HG03442 (cell line): Measurements from ENCODE around the gene RAPGEF4.
"Not testable (repeated sequence)": the region's sequence is repeated elsewhere in the genome, so short reads cannot be mapped to it uniquely, and the experiment has no call there.

Experiments used
- ATAC-seq: cut with Tn5 transposase; IDR thresholded peaks from one replicate; pipeline ENCODE4 v1.9.1; 2021; ENCODE audit warnings: mild to moderate bottlenecking, moderate library complexity; ENCODE audit not compliant: unreplicated experiment

RAPGEF4 gene

DNA sequence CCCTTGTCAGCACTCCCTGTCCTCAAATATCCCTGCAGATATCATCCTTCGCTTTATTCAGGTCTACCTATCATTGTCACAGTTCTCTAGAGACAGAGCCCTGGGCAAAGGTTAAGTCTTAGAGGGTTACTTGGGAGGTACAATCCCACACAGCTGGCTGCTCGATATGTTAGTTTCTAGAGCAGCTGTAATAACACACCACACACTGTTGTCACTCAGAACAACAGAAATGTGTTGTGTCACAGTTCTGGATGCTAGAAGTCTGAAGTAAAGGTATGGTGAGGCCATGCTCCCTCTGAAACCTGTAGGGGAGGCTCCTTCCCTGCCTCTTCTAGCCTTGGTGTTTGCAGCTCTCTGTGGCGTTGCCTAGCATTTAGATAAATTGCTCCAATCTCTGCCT is 9.9 kb upstream of the RAPGEF4 start:
- no peak for ATAC-seq

DNA sequence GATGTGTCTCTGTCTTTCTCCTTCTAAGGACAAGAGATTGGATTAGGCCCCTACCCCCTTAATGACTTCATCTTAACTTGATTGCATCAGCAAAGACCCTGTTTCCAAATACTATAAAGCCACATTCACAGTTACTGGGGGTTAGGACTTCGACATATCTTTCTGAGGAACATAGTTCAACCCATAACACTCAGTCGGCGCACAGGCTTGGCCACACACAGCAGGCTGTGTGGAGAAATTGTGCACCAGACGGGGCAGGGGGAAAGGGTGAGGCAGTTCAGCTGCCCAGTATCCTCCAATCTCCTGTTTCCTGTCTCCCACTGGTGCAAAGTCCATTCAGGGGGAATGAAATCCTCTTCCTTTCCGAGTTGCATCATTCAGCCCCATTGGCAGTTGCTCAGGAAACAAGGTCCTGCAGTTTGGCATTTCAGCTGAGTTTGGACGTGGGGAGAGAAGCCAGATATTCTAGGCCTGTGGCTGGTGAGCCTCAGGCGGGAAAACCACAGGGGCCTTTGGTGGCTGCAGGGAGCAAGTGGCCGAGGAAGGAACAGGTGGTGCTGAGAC is 9.4 kb upstream of the RAPGEF4 start:
- no peak for ATAC-seq

DNA sequence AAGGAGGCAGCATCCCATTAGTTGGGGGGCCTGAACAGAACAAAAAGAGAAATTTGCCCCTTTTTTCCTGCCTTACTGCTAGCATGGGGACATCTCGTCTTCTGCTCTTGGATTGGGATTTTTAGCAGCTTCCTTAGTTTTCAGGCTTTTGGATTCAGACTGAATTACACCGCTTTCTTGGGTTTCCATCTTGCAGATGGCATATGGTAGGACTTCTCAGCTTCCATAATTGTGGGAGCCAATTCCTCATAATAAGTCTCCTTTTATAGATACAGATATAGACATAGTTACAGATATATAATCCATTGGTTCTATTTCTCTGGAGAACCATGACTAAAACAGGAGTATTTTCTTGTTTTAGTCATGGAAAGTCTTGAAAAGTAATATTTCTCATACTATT is 5.2 kb upstream of the RAPGEF4 start:
- no peak for ATAC-seq

DNA sequence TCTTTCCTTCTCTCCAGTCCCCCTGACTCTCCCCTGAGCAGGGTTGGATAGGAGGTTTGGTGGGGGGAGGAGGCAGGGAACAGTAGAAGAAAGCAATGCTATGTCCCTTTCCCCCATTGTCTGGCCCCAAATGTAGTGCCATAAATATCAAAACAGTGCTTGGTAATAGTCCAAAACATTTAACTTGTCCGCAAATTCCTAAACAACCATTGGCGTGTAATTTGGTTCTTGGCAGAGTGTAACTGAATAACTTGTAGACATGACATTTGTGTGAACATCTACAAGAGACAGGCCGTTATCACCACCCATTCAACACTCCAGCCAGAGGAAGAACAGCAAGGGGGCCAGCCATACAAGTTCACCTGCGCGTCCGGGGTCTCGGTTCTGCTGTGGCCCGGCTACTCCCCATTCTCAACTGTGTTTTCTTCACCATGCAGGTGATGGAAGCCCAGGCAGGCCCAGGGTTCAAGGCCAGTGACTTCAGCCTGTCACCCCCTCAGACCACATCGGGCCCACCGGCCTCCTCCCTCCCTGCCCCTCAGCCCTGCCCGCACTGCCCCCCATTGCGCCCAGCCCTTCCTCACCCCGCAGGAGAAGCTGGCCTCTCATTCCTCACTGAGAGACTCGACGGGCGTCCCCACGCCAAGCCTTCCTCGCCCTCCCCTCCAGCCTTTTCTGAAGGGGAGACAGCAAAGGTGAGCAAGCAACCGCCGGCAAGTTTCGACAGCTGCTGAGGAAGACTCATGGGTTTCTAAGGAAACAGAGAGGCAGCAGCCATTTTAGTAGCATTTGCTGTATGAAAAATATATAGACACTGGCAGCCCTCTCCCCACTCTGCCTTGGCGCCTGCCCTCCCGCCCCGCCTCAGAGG is 699 bp upstream of the RAPGEF4 start:
- ATAC-seq: no peak

DNA sequence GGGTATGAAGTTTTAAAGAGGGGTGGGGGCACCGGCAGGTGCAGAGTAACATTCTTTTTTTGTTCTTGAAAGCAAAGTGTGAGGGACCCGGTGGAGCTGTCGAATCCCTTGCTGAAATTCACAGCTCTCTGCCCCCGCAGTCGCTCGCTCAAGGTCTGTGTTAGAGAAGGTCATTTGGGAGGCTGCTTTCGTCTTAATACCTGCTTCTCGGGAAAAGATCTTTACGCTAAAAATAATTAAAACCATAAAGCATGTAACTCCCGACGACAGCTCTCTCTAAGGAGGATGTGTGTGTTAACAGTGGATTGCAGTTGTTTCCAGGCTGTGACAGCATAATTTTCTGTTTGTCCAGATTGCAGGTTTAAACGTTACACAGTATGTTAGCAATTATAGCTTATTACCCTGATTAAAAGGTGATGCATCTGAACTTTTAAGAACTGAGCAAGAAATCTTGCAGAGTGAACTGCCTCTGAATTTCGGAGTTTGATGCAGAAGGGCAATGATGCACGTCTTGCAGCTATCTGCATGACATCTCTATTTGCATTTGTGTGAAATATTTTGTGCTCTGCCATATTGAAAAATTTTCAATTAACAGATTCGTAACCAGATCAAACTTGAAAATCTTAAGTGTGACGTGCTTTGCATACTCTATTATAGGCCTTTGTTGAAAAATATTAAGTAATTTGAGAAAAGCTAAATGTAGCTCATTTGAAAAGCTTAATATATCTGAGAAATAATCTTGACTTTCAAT is 954 bp downstream of the RAPGEF4 start:
- ATAC-seq: no peak

DNA sequence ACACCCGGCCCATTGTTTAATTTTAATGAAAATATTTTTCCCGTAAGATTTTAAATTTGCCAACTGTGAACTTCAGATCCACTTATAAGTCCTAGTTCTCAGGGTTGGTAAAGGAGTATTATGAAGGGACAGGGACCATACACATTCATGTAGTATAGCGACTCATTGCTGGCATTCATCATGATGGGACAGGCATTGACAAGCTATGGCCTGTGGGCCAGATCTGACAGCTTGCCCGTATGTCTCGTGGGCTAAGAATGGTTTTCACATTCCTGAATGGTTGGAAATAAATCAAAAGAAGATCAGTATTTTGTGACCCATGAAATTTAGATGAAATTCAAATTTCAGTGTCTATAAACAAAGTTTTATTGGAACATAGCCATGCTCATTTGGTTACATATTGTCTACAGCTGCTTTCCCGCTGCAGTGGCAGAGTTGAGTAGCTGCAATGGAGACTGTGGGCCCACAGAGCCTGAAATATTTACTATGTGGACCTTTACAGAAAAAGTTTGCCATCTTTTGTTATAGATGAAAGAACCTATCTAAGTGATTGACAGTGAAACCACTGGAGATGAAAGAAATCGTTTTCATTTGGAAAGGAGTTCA is 4.1 kb downstream of the RAPGEF4 start:
- ATAC-seq: no peak

DNA sequence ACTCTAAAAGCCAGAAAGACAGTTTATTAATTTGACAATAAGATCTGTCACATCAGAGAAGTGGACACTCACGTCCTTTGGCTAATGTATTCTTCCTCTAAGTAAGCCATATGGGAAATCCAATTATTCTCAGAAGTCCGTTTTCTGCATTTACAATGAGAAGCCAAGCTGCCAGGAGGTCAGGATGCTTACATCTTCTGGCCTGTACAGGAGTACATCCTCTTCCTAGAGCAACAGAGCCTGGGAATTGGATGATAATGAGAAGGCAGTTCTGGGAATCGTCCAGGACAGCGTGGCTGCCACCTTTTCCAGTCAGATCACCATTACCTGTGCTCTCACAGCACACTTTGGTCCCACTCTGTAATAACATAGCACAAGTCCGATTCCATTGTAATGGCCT is 5.2 kb downstream of the RAPGEF4 start:
- no peak for ATAC-seq

DNA sequence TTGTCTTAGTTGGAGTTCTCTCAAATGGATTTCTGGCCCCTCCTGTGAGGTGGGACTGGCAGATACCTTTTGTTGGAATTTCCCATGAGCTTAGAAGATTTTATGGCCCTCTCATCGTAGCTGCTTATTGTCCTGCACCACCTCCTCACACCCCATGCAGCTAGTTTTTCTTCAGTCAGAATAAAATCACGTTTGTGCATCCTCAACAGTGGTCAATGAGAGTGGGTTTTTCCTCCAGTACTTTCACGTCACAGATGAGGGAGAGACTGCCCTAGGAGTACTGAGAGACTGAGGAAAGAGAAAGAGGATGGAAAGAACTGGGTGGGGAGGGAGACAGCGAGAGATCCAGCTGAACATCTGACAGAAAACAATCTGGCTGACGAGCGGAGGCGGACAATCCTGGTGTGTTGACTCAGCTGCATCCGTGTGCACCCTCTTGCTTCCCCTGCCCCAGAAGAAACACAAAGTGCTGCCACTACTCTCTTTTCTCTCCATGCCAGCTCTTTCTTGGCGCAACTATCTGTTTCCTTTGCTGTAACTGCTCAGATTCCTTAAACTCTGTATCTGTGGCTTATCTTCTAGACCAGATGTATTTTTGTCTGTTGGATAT is 7.4 kb downstream of the RAPGEF4 start:
- ATAC-seq: no peak

DNA sequence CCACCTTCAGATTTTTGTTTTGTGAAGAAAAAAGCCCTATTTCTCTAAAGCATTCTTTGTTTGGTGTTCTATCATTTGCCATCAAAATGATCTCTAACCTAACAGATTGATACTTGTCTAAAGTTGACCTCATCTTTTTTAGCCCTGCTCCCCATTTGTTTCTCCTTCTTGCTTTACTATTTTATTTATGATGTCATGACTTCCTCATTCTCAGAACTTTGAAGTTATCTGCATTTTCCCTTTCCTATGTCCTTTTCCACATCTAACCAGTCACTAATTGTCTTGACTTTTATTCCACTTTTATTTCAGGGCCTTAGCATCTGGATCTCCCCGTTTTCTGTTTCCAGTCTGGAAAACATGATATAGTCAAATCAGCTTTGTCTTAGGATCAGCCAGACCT is 8.3 kb downstream of the RAPGEF4 start:
- ATAC-seq: no peak

DNA sequence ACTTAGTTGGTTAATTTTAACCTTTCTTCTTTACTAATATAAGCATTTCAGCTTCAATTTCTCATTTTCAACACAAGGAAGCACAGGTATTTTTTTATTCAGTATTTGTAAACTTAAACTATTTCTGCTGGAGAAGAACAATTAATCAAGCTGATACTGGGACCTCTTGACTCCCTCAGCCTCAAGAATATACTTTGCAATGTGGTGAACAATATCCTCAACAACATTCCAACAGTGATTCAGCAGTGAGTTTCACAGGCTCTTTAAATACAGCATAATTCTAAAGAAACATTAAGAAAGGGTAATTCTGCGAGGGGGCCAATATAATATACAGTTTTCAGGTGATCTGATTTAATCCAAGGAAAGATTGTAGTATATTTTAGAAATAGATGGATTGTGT is 10.0 kb downstream of the RAPGEF4 start:
- ATAC-seq: no peak

DNA sequence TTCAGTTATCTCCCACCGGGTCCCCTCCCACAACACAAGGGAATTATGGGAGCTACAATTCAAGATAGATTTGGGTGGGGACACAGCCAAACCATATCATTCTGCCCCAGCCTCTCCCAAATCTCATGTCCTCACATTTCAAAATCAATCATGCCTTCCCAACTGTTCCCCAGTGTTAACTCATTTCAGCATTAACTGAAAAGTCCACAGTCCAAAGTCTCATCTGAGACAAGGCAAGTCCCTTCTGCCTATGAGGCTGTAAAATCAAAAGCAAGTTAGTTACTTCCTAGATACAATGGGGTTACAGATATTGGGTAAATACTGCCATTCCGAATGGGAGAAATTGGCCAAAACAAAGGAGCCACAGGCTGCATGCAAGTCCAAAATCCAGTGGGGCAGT is 12.9 kb downstream of the RAPGEF4 start:
- ATAC-seq: not testable (repeated sequence)

DNA sequence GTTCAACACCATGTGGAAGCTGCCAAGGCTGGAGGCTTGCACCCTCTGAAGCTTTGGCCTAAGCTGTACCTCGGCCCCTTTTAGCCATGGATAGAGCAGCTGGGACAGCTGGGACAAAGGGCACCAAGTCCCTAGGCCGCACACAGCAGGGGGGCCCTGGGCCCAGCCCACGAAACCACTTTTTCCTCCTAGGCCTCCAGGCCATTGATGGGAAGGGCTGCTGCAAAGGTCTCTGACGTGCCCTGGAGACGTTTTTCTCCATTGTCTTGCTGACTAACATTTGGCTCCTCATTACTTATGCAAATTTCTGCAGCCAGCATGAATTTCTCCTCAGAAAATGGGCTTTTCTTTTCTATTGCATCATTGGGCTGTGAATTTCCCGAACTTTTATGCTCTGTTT is 13.7 kb downstream of the RAPGEF4 start:
- no peak for ATAC-seq

DNA sequence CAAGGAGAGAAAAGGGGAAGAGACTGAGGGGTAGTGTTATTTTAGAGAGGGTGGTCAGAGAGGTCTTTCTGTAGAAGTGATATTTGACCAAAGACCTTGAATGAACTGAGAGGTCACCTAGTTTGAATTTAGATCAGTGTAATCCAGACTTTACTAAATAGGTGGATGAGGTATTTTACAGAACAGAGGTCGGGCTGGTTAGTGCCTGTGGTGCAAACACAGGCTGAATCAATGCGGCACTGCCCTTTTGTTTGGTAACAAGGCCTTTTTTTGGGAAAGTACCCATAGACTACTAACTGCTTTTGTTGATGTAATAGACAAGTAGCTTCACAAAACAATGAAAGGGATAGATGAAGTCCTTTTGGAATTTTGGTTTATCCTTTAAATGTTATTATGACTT is 15.9 kb downstream of the RAPGEF4 start:
- no peak for ATAC-seq

DNA sequence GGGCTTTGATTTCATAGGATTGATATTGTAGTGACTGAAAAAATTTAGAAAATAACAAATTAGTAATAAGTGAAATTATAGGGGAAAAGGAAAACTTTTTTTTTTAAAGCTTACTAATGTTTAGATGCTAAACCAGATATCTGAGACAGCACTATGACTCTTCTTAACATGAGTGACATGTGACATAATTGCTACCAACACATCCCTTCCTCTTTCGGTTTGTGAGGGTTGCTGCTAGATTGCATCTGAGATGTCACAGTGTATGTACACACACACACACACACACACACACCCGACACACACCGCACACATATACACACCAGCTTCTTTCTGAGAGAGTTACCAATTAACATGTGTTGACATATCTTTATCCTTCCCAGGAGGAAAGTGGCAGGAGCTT is 18.0 kb downstream of the RAPGEF4 start:
- ATAC-seq: no peak

DNA sequence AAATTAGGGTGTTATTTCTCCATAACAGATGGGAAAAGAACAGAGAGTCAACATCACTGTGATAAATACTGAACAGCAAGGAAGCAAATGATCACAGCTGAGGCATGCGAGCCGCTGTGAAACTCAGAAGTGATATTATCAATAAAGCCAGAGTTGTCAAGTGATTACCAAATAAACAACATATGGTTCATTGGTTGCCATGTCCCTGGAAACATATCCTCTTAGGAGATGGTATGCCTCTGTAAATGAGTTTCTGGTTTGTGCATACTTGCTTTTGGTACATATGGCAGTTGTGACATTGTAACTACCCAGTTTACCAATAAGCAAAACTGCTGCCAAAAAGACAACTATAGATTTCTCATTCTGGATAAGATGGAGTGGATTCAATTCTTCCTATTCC is 23.8 kb downstream of the RAPGEF4 start:
- ATAC-seq: no peak

DNA sequence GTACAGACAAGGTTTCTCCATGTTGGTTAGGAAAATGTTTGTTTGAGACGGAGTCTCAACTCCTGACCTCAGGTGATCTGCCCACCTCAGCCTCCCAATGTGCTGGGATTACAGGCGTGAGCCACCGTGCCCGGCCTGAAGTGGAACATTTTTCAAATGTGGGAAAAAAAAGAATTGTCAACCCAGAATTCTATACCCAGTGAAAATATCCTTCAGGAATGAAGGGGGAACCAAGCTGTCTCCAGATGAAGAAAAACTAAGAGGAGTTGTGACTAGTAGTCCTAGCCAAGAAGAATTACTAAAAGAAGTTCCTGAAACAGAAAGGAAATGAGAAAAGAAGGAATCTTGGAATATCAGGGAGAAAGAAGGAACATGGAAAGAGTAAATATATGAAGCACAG is 25.7 kb downstream of the RAPGEF4 start:
- no peak for ATAC-seq

DNA sequence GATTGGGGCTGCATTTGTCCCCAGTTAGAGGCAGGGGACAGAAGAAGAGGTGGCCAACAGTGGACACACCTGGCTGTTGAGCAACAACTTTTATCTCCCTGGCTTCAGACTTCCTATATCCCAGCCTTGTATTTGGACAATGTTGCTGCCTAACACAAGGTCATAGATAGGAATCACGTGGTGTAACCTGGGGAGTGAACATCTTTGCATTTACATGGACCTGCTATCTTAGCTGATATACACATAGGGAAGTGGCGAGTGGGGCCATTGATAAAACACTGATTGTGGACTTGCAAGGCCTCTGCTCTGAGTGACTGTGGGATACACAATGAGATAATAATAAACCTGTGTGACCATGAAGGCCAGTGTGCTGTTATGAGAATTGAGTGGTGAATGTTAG is 26.9 kb downstream of the RAPGEF4 start:
- no peak for ATAC-seq

DNA sequence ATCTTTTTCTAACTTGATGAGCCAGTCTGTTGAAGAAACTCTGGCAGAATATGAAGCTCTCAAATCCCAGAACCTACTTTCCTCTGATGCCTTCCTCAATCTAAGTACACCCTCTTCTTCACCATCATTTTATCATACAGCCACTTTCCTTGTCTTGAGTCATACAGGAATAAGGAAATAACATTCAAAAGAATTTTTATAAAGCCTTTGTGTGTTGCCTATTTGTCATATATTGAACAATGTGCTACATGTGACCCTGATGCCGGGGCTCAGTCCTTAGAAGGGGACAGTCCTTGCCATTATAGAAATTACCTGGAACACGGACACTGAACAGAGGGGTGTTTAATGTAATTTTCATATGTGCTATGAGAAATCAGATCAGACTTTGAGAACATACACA is 27.4 kb downstream of the RAPGEF4 start:
- ATAC-seq: no peak

DNA sequence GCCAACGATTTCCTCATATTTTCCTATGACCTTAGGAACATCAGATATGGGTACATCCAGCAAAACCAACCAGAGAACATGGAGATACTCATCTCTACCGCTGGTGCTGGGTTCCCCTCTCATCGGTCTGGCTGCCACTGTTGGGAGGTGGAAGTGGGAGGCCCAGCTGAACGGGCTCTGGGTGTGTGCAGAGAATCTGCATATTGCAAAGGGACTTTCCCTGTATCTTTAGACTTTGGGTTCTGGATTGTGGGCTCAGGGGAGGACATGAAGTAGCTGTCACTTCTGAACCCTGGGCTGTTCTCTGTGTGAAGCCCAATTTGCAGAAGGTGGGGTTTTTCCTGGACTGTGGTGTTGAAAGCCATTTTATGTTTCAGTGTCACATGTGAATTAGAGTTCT is 30.0 kb downstream of the RAPGEF4 start:
- no peak for ATAC-seq

DNA sequence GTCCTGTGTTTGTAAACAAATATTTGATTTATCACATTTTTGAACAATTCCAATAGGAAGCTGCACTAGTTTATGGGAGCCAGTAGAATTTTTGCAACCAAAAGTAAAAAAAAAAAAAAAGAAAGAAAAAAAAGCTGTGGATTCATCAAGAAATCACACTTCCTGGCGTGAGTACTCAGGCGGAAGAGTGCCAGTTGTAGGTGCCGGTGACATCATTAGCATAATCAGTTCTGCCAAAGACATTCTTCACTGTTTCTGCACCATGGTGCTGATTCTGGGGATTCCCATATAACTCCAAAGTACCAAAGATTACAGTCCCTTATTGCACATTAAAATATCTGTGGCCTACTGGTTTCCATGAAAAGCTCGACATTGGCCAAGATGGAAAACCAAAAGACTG is 32.8 kb downstream of the RAPGEF4 start:
- no peak for ATAC-seq

DNA sequence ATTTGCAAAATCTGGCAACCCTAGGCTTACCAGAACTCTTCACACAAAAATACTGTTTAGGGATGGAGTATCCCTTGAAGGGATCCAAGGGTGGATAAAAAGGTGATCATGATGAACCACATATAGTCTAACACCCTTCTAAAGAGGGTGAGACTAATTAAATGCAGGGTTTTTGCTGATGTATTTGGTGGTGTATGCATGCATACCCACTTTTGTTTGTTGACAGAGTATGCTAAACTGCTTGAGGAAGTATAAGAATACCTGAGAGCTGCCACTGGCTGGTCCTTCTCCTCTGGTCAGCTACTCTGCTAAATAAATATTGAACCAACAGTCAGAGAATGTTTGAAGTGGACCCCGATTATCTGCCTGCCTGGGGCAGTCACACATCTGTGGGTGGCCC is 34.2 kb downstream of the RAPGEF4 start:
- ATAC-seq: no peak
